SU-DHL-6 (cell line): Measurements from ENCODE around the gene HNF4A.

ENCODE experiments used
- CTCF ChIP-seq: fragments of 200-600 bp; sonication (generic); IDR thresholded peaks from one replicate; pipeline ENCODE4 v1.5.1; 2017; ENCODE audit warnings: antibody characterized with exemption, mild to moderate bottlenecking, low read length, moderate library complexity; ENCODE audit not compliant: insufficient read depth, poor library complexity, severe bottlenecking
- EZH2phosphoT487 ChIP-seq: fragments of 200-600 bp; sonication (generic), shearing (Covaris generic); conservative IDR thresholded peaks from 2 replicates; pipeline ENCODE4 v1.6.1; 2018; ENCODE audit warnings: mild to moderate bottlenecking, antibody characterized with exemption, low read length, moderate library complexity, mixed read lengths

GRCh38 chr20:44356353-44356723, 839 bp downstream of the HNF4A start:
- no peak for TF ChIP-seq CTCF
- no peak for TF ChIP-seq EZH2phosphoT487
